Activated effector memory CD4-positive, alpha-beta T cell treated with Interleukin-2 at 50 U/mL for 16 hours (primary cell): Measurements from ENCODE around the gene SLC11A2.
"Not testable (repeated sequence)": the region's sequence is repeated elsewhere in the genome, so short reads cannot be mapped to it uniquely, and the experiment has no call there.

Source experiments
- DNase-seq: peaks from one replicate; pipeline ENCODE4 v3.0.0-alpha.2; 2020

Gene SLC11A2

GRCh38 chr12:50988871-50989270 is 37.3 kb downstream of the SLC11A2 start:
- DNase-seq = no peak

GRCh38 chr12:50988051-50988450 is 38.1 kb downstream of the SLC11A2 start:
- DNase-seq = no peak

- no peak for DNase-seq
Measured at GRCh38 chr12:50986966-50987737, 39.0 kb downstream of the SLC11A2 start.

GRCh38 chr12:50985322-50985721 is 40.9 kb downstream of the SLC11A2 start:
- DNase-seq = no peak

- no peak for DNase-seq
Measured at GRCh38 chr12:50984586-50985298, 41.4 kb downstream of the SLC11A2 start.

- DNase-seq = no peak
Measured at GRCh38 chr12:50981319-50982239, 44.6 kb downstream of the SLC11A2 start.

- no peak for DNase-seq
Measured at GRCh38 chr12:50980545-50980944, 45.6 kb downstream of the SLC11A2 start.

GRCh38 chr12:50979369-50980052 is 46.7 kb downstream of the SLC11A2 start:
- no peak for DNase-seq

- no peak for DNase-seq
Measured at GRCh38 chr12:50971946-50972345, 54.2 kb downstream of the SLC11A2 start.

- DNase-seq = no peak
Measured at GRCh38 chr12:50964432-50964831, 61.8 kb downstream of the SLC11A2 start.

GRCh38 chr12:50961708-50962107 is 64.5 kb downstream of the SLC11A2 start:
- DNase-seq = no peak

GRCh38 chr12:50960130-50960529 is 66.1 kb downstream of the SLC11A2 start:
- no peak for DNase-seq

GRCh38 chr12:50955697-50956096 is 70.5 kb downstream of the SLC11A2 start:
- DNase-seq = no peak

GRCh38 chr12:50955288-50955687 is 70.9 kb downstream of the SLC11A2 start:
- no peak for DNase-seq

GRCh38 chr12:50954789-50955188 is 71.4 kb downstream of the SLC11A2 start:
- not testable (repeated sequence) for DNase-seq

GRCh38 chr12:50953047-50953446 is 73.1 kb downstream of the SLC11A2 start:
- DNase-seq = no peak

- DNase-seq = no peak
Measured at GRCh38 chr12:50952510-50952909, 73.7 kb downstream of the SLC11A2 start, which contains the start of gene HIGD1C. TSS of gene HIGD1C (plus strand) at chr12:50952544. CDS start at chr12:50953999, 1,455 bp downstream.

- no peak for DNase-seq
Measured at GRCh38 chr12:50951112-50951511, 75.1 kb downstream of the SLC11A2 start.

- DNase-seq = no peak
Measured at GRCh38 chr12:50949801-50950302, 76.3 kb downstream of the SLC11A2 start.

- DNase-seq = no peak
Measured at GRCh38 chr12:50948798-50949197, 77.4 kb downstream of the SLC11A2 start.

- no peak for DNase-seq
Measured at GRCh38 chr12:50947933-50948626, 78.1 kb downstream of the SLC11A2 start.

- no peak for DNase-seq
Measured at GRCh38 chr12:50937653-50938052, 88.5 kb downstream of the SLC11A2 start.
